T-helper 1 cell treated with Interleukin-12 subunit alpha and Interleukin-12 subunit beta and Interleukin-4 antibody, amounts not matched to agents 30 μg/mL and 1 μg/mL, for 36 hours (primary cell): ENCODE results near the gene FAT2.
"Not testable (repeated sequence)": the region's sequence is repeated elsewhere in the genome, so short reads cannot be mapped to it uniquely, and the experiment has no call there.

Source experiments
- H3K27ac Mint-ChIP-seq: one replicate; pipeline ENCODE4 v1.8.0; 2021; ENCODE audit warnings: mild to moderate bottlenecking, mixed read lengths
- H3K27me3 Mint-ChIP-seq: one replicate; pipeline ENCODE4 v1.8.0; 2021; ENCODE audit warnings: low read depth, mixed read lengths
- H3K36me3 Mint-ChIP-seq: one replicate; pipeline ENCODE4 v1.8.0; 2021; ENCODE audit warnings: low read depth, mixed read lengths
- H3K4me1 Mint-ChIP-seq: one replicate; pipeline ENCODE4 v1.8.0; 2021; ENCODE audit warnings: low read depth, mixed read lengths
- H3K4me3 Mint-ChIP-seq: one replicate; pipeline ENCODE4 v1.8.0; 2021; ENCODE audit warnings: mild to moderate bottlenecking, moderate library complexity, mixed read lengths
- H3K9me3 Mint-ChIP-seq: one replicate; pipeline ENCODE4 v1.8.0; 2021; ENCODE audit warnings: mixed read lengths

Gene FAT2

DNA sequence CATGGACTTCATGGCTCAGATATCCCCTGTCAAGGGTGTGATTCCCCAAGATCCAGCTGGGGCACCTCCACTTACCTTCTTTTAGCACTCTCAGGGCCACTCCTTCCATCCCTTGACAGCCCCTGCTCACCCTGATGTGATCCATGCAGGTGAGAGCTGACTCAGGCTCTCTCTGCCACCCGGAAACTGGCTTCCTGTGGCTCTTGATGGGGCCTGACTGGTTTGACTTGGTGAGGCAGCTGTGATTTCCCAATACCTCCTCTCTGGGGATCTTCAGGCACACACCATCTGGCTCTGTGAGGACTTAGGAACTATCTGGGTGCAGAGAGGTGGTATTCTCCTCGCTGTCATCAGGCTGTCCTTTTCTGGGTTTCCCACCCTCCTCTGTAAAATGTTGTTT, 7.9 kb upstream of the FAT2 start:
- Mint-ChIP-seq H3K27ac (no peak overlapping the region), H3K4me1 (no peaks in the 10 kb centered on the region), H3K27me3 (peaks cover 7% of the 10 kb centered on the region), H3K36me3 (no peaks in the 10 kb centered on the region), H3K9me3 (no peaks in the 10 kb centered on the region), H3K4me3 (no peak overlapping the region)

GRCh38 chr5:151598549-151598948, 7.4 kb upstream of the FAT2 start:
- Mint-ChIP-seq H3K27ac (no peak overlapping the region), H3K4me3 (no peak overlapping the region), H3K9me3 (no peaks in the 10 kb centered on the region), H3K27me3 (peaks cover 7% of the 10 kb centered on the region), H3K36me3 (no peaks in the 10 kb centered on the region), H3K4me1 (no peaks in the 10 kb centered on the region)

DNA sequence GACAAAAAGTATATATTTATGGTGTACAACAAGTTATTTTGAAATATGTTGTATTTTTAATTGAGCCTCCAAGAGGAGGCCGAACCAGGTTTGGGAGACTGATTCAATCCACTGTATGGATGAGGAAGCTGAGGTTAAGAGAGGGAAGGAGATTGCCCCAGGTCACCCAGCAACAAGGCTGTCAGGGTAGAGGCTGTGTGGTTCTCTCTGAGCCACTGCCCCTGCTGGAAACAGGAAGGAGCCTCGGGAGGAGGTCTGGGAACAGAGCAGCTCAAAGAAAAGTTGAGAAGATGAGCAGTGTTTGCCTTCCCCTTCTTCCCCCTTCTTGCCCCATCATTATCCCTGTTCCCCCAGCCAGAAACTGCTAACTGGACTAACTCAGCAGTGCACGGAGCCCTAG, 6.6 kb upstream of the FAT2 start:
- H3K9me3 Mint-ChIP-seq, result no peaks in the 10 kb centered on the region
- peaks cover 2% of the 10 kb centered on the region for H3K27me3 Mint-ChIP-seq
- H3K36me3 Mint-ChIP-seq, result no peaks in the 10 kb centered on the region
- H3K4me1 Mint-ChIP-seq, result no peaks in the 10 kb centered on the region
- no peak overlapping the region for H3K4me3 Mint-ChIP-seq
- no peak overlapping the region for H3K27ac Mint-ChIP-seq

DNA sequence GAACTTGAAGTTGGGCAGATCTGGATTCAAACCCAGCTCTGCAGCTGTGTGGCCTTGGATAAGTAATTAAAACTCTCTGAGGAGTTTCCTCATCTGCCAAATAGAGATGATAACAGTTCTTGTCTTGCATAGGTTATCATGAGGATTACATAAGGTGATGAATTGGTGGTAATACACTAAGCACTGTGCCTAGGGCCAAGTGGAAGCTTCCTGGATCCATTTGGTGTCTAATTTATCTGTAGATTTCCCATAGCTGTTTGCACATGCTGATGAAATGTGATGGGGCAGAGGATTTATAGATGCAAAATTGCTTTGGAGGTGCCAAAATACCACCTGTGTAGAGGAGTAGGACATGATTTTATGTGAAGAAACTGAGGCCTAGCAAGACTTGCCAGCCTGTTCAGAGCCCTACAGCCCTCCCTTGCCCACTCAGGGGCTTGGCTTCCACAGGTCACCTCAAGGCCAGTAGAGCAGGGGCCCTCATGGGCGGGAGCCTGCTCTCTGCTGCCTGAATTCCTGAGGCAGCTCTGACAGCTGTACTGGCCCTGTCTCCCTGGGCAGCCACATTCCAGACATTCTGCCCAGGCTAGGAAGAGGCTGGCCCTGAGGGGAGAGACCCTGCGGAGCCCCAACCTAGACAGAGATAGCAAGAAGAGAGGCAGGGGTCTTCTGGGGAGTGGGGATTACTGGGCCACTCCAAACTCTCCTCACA, 5.9 kb upstream of the FAT2 start:
- Mint-ChIP-seq H3K27me3 (no peaks in the 10 kb centered on the region), H3K9me3 (no peaks in the 10 kb centered on the region), H3K27ac (no peak overlapping the region), H3K4me3 (no peak overlapping the region), H3K36me3 (no peaks in the 10 kb centered on the region), H3K4me1 (no peaks in the 10 kb centered on the region)

- Mint-ChIP-seq H3K27ac (no peak overlapping the region), H3K4me3 (no peak overlapping the region), H3K9me3 (no peaks in the 10 kb centered on the region), H3K27me3 (no peaks in the 10 kb centered on the region), H3K36me3 (no peaks in the 10 kb centered on the region), H3K4me1 (no peaks in the 10 kb centered on the region)
These were observed 4.3 kb upstream of the FAT2 start for GRCh38 chr5:151595411-151595826.

DNA sequence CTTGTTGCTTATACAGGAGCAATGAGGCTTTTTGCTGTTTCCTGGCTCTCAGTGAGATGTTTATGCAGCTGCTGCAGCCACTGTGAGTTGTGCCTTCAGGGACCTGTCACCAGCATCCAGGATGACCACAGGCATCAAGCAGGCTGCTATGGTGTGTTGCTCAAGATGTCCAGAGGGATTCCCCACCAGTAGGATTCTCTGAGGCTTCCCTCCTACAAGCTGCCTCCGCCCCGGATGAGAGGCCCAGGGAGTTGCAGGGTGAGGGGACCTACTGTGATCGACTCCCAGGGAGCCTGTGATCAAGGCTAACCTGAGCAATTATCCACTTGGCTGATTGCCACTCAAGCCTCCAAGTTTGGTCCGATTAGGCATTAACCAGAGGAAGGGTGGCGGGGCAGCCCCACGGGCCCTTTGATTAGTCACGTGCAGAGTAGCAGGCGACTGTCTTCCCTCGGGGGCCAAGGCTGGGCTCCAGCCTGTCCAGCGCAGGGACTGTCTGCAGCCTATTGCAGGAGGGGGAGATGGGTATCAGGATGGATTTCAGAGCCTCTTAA, 1.8 kb upstream of the FAT2 start:
- H3K4me3 Mint-ChIP-seq, result no peak overlapping the region
- no peaks in the 10 kb centered on the region for H3K36me3 Mint-ChIP-seq
- no peaks in the 10 kb centered on the region for H3K27me3 Mint-ChIP-seq
- H3K27ac Mint-ChIP-seq, result no peak overlapping the region
- no peaks in the 10 kb centered on the region for H3K4me1 Mint-ChIP-seq
- H3K9me3 Mint-ChIP-seq, result no peaks in the 10 kb centered on the region

DNA sequence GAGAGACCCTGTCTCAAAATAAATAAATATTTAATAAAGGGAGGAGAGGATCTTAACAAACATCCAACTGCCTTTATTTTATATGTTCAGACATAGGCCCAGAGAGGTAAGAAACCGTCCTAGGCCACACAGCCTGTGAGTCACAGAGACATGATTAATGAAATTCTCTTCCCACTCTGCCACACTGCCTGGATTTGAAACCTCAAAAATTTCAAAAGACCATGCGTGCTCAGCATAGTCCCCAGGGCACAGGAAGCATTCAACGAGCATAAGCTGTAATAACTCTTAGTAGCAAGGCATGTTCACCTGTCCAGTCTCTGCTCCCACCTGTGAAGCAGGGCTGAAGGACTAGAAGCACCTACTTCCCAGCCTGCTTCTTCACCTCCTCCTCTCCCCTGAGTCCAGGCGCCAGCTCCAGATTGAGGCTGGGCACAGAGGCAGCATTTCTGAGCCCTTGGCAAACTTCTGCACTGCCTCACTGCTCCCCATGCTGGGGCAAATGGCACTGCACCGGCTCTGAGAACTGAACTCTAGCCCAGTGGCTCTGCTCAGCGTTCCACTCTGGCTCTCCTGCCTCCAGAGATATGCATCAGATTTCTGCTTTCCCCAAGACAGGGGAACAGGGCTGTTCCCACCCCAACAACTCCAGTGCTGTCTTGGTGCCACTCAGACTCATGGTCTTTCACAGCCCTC, 1.1 kb downstream of the FAT2 start:
- Mint-ChIP-seq H3K9me3 (no peaks in the 10 kb centered on the region), H3K36me3 (no peaks in the 10 kb centered on the region), H3K27me3 (no peaks in the 10 kb centered on the region), H3K4me3 (no peak overlapping the region), H3K4me1 (no peaks in the 10 kb centered on the region), H3K27ac (no peak overlapping the region)

- Mint-ChIP-seq H3K4me3 (no peak overlapping the region), H3K9me3 (no peaks in the 10 kb centered on the region), H3K36me3 (no peaks in the 10 kb centered on the region), H3K27ac (no peak overlapping the region), H3K27me3 (peaks cover 3% of the 10 kb centered on the region), H3K4me1 (no peaks in the 10 kb centered on the region)
These were observed 3.2 kb downstream of the FAT2 start for GRCh38 chr5:151587796-151588555.

GRCh38 chr5:151585970-151586369, 5.2 kb downstream of the FAT2 start:
- no peaks in the 10 kb centered on the region for H3K9me3 Mint-ChIP-seq
- no peaks in the 10 kb centered on the region for H3K4me1 Mint-ChIP-seq
- no peak overlapping the region for H3K27ac Mint-ChIP-seq
- H3K4me3 Mint-ChIP-seq, result no peak overlapping the region
- peaks cover 4% of the 10 kb centered on the region for H3K27me3 Mint-ChIP-seq
- H3K36me3 Mint-ChIP-seq, result no peaks in the 10 kb centered on the region

DNA sequence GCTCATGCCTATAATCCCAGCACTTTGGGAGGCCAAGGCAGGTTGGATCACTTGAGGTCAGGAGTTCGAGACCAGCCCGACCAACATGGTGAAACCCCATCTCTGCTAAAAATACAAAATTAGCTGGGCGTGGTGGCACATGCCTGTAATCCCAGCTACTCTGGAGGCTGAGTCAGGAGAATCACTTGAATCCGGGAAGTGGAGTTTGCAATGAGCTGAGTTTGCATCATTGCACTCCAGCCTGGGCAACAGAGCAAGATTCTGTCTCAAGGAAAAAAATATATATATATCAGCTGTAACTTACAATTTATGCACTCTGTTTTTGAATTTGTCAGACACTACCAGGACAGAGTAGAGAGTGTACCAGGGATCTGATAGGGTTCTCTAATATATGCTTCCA, 5.8 kb downstream of the FAT2 start:
- H3K4me1 Mint-ChIP-seq, result not testable (repeated sequence)

DNA sequence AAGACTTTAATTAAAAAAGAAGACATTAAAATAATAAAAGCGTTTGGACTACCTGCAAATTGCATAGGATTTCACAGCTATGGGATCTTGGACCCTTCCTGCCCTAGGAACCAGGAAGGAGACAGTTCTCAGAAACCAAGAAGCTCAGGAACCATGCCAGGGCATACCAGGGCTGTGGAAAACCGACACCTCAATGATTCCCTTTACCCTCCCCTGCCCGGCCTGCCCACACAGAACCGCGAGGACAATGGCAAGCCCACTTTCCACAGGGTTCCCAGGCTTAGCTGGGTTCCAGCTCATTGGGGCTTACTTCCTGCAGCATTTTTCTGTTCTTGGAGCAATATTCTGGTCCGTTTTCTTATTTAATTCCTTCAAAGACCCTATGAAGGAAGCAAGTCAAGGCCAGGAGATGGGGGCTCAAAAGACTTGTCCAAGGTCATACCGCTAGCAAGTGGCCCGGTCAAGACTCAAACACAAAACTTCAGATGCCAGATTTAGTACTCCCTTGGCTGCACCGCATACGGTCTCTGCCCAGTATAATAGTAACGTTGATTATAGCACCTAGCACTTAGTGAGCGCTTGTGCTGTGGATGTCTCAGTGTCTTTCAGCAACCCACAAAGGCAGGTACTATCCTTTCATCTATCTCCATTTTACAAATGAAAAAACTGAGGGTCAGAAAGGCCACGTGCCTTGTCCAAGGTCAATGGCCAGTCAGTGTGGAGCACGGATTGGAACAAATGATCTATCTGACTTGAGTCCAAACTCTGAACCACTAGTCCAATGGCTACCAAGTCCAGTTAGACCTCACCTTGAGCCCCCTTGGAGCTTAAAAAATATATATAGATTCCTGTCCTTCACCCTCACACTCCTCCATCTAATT, 6.8 kb downstream of the FAT2 start:
- Mint-ChIP-seq H3K36me3 (no peaks in the 10 kb centered on the region), H3K9me3 (no peaks in the 10 kb centered on the region), H3K27ac (no peak overlapping the region), H3K4me3 (no peak overlapping the region), H3K4me1 (no peaks in the 10 kb centered on the region), H3K27me3 (peaks cover 4% of the 10 kb centered on the region)

More for the DNA sequence above, 5.8 kb downstream of the FAT2 start:
- H3K9me3 Mint-ChIP-seq, H3K27me3 Mint-ChIP-seq, H3K4me3 Mint-ChIP-seq, H3K36me3 Mint-ChIP-seq, H3K27ac Mint-ChIP-seq: not testable (repeated sequence)

DNA sequence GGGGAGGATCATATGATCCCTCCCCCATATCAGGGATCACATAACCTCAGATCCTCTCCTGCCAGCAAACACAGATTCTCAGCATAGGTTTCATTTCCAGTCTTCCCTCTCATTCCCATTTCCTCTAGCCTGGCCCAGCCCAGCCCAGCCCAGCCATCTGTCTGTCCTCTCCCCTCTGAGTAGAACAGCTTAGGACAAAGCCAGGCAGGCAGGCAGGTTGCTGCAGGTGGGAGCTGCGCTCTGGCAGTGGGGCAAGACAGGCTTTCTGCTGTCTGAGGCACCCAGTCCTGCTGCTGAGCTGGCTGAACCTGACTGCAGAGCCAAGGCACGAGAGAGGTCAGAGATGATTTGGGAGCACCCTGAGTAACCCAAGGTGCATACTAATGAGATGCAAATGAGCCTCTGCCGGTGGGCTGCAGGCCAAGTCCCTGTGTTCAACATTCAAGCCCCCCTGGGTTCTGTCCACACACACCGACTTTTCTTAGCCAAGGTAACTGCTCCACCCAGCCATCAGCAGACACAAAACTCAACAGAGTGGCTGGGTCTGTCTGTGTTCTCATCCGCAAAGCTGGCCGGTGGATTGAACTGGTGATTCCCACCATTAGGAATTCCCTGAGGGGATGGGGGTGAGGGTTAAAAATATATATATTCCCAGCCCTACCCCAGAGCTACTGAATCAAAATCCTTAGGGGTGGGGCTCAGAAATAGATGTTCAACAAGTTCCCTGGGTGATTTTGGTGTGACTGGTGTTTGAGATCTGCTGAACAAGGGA, 9.1 kb downstream of the FAT2 start:
- Mint-ChIP-seq H3K4me1 (no peaks in the 10 kb centered on the region), H3K27ac (no peak overlapping the region), H3K9me3 (no peaks in the 10 kb centered on the region), H3K36me3 (no peaks in the 10 kb centered on the region), H3K27me3 (peaks cover 10% of the 10 kb centered on the region), H3K4me3 (no peak overlapping the region)

DNA sequence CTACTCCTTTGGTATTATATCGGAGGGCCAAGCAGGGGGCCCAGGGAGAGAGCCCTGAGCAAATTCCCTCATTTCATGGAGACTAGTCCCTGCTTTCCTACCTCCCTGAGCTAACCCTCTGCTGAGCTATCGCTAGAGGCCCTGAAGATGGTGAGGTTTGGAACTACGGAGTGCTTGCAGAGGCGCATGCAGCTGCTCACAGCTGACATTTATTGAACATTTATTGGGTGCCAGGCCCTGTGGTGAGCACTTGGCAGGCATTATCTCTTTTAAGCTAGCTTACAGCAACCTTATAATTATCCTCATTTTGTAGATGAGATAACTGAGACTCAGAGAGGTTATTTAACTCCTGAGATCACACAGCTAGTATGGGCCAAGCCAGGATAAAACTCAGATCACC, 9.8 kb downstream of the FAT2 start:
- Mint-ChIP-seq H3K27me3 (peaks cover 10% of the 10 kb centered on the region), H3K27ac (no peak overlapping the region), H3K9me3 (no peaks in the 10 kb centered on the region), H3K4me1 (no peaks in the 10 kb centered on the region), H3K4me3 (no peak overlapping the region), H3K36me3 (no peaks in the 10 kb centered on the region)
